SW480 (cell line): ENCODE results near the gene RASSF6.
"Not testable (repeated sequence)": the region's sequence is repeated elsewhere in the genome, so short reads cannot be mapped to it uniquely, and the experiment has no call there.

Experiments used
- DNase-seq: peaks from one replicate; pipeline ENCODE4 v3.0.0-alpha.2; 2016; ENCODE audit warnings: low spot score

Gene RASSF6

GRCh38 chr4:73609706-73610105 is 10.5 kb downstream of the RASSF6 start:
- DNase-seq: no peak

DNA sequence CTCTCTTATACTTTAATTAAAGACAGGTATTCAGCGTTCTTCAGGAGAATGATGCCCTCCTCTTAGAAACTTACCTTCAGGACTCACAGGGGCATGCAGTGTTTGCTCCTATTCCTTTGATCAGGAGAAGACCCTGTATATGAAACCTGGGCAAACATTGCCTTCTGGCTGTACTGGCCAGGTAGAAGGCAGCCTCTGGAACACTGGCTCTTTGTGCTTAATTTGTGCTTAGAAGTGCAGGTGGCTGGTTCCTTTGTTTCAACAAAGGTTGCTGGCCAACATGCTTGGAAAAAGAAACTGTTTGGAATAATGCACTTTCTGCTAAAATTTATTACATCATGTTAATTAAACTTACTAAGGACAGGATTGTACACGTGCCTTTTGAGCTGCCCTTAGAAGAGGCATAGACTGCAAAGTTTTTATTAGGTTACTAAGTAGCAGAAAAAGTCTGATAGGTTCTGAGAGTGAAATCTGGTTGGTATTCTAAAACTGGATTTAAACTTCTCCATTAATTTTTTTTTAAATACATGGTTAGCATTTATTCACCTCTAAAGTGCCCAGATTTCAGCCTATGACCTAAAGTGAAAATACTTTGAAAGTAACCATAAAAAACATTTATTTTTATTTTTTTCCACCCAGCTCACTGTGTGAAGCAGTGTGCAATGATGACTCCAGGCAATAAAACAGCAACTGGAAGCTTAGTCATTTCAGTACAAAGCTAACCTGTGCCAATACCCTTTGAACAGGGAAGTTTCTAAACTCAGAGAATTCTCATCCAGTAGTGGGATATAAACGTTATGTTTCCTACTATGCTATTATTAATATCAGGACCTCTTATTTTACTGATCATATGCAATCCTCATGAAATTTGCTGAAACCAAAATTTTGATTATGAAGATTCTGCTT is 11.3 kb downstream of the RASSF6 start:
- peak; percentile 55 for DNase-seq

GRCh38 chr4:73607375-73608033 is 12.7 kb downstream of the RASSF6 start:
- no peak for DNase-seq

DNA sequence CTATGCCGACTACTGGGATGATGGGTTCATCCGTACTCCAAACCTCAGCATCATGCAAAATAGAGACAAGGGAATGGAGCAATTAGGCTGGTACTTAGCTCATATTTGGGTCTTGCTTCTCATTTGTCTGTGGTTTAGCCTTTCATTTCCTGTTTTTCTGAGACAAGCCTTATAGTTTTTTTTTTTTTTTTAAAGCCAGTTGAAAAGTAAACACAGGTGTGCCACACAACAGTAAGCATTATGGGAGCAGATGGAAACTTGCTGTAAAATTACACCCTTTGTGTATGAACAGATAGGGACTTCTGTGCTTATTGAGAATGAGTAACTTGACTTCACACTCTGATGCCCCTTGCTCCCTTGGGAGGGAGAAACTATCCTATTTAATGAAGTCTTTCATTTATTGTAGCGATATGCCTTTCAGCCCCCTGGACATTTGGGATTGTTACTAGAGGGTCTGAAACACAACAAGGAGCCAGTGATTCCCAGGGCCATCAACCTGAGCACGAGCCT is 13.7 kb downstream of the RASSF6 start:
- DNase-seq: peak; percentile 80

- no peak for DNase-seq
Measured at GRCh38 chr4:73603854-73604584, 16.2 kb downstream of the RASSF6 start.

- peak; percentile 78 for DNase-seq
Measured at GRCh38 chr4:73603271-73603710, 16.9 kb downstream of the RASSF6 start.

GRCh38 chr4:73600954-73601353 is 19.3 kb downstream of the RASSF6 start:
- no peak for DNase-seq

- DNase-seq: peak; percentile 86
Measured at GRCh38 chr4:73599182-73599581, 21.1 kb downstream of the RASSF6 start.

DNA sequence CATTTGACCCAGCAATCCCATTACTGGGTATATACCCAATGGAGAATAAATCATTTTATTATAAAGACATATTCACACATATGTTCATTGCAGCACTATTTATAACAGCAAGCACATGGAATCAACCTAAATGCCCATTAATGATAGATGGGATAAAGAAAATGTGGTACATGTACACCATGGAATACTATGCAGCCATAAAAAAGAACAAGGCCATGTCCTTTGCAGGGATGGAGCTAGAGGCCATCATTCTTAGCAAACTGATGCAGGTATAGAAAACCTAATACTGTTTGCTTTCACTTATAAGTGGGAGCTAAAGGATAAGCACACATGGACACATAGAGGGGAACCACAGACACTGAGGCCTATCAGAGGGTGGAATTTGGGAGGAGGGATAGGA is 22.6 kb downstream of the RASSF6 start:
- DNase-seq: no peak

DNA sequence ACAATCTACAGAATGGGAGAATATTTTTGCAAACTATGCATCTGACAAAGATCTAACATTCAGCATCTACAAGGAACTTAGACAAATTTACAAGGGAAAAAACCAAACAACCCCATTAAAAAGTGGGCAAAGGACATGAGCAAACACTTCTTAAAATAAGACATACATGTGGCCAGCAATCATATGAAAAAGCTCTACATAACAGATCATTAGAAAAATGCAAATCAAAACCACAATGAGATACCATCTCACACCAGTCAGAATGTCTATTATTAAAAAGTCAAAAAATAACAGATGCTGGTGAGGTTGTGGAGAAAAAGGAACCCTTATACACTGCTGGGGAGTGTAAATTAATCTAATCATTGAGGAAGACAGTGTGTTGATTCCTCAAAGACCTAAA is 23.1 kb downstream of the RASSF6 start:
- not testable (repeated sequence) for DNase-seq

DNA sequence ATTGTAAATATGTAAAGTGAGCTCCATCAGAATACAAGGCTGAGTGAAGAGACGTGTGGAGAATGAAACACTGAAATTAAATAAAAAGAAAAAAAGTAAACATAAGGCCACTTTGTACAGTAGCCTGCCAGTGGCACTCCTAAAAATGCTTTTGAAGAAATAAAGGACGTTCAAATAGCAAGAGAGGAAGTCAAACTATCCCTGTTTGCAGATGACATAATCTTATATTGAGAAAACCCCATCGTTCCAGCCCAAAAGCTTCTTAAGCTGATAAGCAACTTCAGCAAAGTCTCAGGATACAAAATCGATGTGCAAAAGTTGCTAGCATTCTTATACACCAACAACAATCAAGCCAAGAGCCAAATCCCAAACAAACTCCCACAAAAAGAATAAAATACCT is 24.2 kb downstream of the RASSF6 start:
- no peak for DNase-seq

DNA sequence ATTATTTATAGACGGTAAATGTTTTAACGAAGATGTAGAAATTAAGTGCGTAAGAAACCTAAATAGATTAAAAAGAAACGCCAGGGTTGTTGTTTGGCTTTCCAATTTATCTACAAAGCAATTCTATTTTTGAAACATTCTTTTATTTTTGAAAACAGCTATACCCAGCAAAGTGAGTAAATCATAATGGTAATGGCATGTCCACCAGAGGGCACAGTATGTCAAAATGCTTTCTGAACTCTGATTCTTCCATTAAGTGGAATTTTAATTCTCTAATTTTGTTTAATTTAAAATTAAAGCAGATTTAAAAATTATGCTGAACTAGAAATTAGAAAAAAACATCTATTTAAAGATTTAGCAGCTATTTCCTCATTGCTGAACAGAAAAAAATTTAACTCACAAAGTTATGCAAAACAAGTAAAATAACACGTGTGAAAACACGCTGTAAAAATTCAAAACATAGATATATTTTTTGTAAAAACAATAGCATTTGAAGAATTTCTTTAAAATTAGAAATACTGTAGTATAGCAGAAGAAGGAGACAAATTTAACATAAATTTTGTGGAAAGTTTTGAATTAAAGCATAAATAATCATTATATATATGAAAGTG is 26.5 kb downstream of the RASSF6 start:
- DNase-seq: no peak

- DNase-seq: no peak
Measured at GRCh38 chr4:73589887-73590801, 30.1 kb downstream of the RASSF6 start.

- no peak for DNase-seq
Measured at GRCh38 chr4:73589261-73589847, 30.9 kb downstream of the RASSF6 start.

DNA sequence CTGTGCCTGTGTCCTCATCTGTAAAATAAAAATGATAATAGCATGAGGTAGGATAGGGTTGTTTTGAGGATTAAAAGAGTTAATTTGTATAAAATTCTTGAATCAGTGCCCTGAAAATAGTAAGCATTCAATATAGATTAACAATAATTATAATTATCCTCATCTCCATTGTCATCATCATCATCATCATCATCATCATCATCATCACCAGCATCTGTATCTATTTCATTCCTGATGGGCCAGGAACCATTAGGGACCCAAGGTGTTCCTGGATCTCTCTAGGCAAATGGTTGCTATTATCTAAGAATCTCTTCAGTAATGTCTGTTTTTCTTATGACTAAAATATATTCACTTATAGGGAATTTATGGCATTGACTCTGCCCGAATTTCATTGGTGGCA is 31.6 kb downstream of the RASSF6 start:
- DNase-seq: no peak

- DNase-seq: no peak
Measured at GRCh38 chr4:73586666-73587065, 33.6 kb downstream of the RASSF6 start.

- DNase-seq: no peak
Measured at GRCh38 chr4:73586040-73586439, 34.2 kb downstream of the RASSF6 start.

DNA sequence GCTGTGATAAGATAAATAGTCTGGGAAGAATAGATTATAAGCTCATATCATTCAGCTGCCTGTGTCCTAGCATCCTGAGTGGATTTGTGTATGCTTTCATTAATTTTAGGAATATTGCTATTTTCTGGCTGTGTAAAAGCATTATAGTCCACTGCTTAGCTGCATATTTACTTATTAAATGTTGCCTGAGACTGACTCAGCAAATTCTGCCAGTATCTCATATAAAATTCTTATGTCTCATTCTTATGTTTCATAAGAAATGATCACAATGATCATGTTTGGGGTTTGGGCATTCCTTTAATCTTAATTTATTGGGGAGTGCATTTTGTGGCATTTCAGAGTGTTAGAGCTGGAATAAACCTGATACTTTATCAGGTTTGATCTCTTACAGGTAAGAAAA is 34.9 kb downstream of the RASSF6 start:
- DNase-seq: no peak

GRCh38 chr4:73583666-73584065 is 36.6 kb downstream of the RASSF6 start:
- DNase-seq: no peak

DNA sequence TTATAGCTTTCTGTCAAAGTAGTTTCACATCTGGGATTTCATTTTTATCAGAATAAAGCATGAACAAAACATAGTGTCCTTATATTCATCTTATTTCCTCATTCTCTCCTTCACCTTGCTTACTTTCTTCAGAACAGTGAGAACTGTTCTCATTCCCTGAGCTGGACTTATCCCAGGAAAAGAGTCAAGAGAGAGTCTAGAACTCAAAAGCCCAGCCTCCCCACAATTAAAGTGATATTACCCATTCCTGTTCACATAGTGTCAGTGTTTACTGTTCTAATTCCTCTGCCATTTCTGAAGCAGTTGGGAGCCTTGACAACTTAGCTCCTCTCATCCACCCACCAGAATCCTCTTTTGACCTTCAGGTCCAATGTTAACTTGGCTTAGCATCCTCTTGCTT is 42.9 kb downstream of the RASSF6 start:
- no peak for DNase-seq

- DNase-seq: no peak
Measured at GRCh38 chr4:73576381-73576780, 43.9 kb downstream of the RASSF6 start.
